ENCODE results near the gene PPP1R13B.
"Not testable (repeated sequence)": the region's sequence is repeated elsewhere in the genome, so short reads cannot be mapped to it uniquely, and the experiment has no call there.

The PPP1R13B gene

DNA sequence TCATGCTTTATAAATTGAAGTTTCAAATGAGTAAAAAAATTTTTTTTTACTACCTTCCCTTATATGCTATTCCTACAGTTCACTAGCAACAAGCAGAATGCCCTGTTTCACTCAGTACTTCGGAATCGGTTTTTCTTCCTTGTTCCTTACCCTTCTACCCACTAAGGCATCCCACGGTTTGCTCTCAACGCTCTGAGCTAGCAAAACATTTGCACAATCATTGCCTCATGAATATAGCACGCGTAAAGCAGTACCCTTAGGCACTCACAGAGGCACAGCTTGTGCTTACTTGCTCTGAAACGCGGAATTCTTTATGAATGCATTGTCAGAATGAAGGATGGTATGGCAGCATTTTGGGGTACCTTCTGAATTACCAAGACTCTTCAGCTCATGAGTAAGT, 45.0 kb downstream of the PPP1R13B start:
- DNase-seq (ENCODE audit: low spot score): no peak
- TF ChIP-seq, protein P1, sequence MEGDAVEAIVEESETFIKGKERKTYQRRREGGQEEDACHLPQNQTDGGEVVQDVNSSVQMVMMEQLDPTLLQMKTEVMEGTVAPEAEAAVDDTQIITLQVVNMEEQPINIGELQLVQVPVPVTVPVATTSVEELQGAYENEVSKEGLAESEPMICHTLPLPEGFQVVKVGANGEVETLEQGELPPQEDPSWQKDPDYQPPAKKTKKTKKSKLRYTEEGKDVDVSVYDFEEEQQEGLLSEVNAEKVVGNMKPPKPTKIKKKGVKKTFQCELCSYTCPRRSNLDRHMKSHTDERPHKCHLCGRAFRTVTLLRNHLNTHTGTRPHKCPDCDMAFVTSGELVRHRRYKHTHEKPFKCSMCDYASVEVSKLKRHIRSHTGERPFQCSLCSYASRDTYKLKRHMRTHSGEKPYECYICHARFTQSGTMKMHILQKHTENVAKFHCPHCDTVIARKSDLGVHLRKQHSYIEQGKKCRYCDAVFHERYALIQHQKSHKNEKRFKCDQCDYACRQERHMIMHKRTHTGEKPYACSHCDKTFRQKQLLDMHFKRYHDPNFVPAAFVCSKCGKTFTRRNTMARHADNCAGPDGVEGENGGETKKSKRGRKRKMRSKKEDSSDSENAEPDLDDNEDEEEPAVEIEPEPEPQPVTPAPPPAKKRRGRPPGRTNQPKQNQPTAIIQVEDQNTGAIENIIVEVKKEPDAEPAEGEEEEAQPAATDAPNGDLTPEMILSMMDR (IDR thresholded peaks at IDR 0.05; ENCODE audit: extremely low read depth, insufficient read depth, missing control alignments): no peak
- in situ Hi-C loops (cut with MboI; ENCODE audit: low pct_unique_long_range_greater_than_20kb, low sequenced_read_pairs, unreplicated experiment): loop anchor here (10.0 kb wide), 1 partner anchor 112 kb away; no protein-coding TSS in a partner anchor

DNA sequence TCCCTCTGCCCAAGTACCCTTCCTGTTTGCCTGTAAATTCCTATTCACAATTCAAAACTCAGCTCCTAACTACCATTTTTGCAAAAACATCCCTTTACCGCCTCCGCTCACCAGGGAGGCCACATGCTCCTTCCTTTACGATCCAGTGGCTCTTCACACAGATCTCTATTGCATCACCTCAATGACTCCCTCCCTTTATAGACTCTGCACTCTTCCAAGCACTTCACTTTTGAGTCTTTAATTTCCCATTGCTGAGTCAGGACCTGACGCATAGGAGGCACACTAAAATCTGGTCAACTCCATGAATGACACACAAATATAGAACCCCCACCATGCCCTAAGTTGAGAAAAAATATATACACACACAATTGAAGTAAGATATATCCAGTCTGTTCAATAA, 45.9 kb downstream of the PPP1R13B start:
- TF ChIP-seq, protein P1 (IDR thresholded peaks at IDR 0.05; ENCODE audit: extremely low read depth, insufficient read depth, missing control alignments): no peak
- in situ Hi-C loops (cut with MboI; ENCODE audit: low pct_unique_long_range_greater_than_20kb, low sequenced_read_pairs, unreplicated experiment): loop anchor here (10.0 kb wide), 1 partner anchor 113 kb away; no protein-coding TSS in a partner anchor
- no peak for DNase-seq (ENCODE audit: low spot score)

DNA sequence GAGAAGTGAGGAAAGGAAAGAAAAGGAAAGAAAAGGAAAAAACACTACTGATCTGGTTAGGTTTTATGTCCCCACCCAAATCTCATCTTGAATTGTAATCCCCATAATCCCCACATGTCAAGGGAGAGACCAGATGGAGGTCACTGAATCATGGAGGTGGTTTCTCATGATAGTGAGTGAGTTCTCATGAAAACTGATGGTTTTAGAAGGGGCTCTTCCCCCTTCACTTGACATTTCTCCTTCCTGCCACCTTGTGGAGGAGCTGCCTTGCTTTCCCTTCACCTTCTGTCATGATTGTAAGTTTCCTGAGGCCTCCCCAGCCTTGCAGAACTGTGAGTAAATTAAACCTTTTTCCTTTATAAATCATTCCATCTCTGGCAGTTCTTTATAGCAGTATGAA, 54.2 kb downstream of the PPP1R13B start:
- DNase-seq (ENCODE audit: low spot score); in situ Hi-C loops (cut with MboI; ENCODE audit: low pct_unique_long_range_greater_than_20kb, low sequenced_read_pairs, unreplicated experiment): not testable (repeated sequence)
- TF ChIP-seq, protein P1 (IDR thresholded peaks at IDR 0.05; ENCODE audit: extremely low read depth, insufficient read depth, missing control alignments): peak; percentile 30

DNA sequence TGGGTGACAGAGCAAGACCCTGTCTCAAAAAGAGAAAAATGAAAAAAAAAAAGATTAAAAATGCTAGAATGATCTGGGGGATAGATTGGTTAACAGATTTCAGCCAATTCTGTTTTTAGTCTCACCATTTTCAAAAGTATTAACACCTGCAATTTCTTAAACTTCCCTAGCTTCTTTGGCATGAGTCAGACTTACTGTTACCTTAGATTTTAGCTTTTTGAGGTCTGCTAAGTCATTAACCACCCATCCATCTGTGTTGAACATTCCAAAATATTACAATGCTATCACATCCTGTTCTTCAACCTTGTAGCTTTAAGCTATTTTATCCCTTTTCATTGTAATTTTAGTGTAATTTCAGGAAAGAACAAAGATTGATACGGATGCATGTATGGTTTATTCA, 59.3 kb downstream of the PPP1R13B start:
- in situ Hi-C loops (cut with MboI; ENCODE audit: low pct_unique_long_range_greater_than_20kb, low sequenced_read_pairs, unreplicated experiment): no loop called here
- TF ChIP-seq, protein P1 (IDR thresholded peaks at IDR 0.05; ENCODE audit: extremely low read depth, insufficient read depth, missing control alignments): no peak
- DNase-seq (ENCODE audit: low spot score): no peak

DNA sequence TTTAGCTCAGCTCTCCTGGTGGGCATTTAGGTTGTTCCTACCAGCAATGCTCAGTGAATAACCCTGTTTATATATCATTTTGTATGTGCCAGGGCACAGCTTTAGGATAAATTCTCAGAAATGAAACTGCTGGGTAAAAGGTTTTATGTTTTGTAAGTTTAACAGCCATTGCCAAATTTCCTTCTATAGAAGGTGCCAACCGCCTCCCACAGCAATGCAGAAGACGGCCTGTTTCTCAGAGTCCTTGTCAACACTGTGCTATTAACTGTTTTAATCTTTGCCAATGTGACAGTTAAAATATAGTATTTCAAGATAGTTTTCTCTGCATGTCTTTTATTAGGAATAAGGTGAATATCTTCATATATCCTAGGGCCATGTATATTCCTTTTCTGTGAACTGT, 65.0 kb downstream of the PPP1R13B start:
- in situ Hi-C loops (cut with MboI; ENCODE audit: low pct_unique_long_range_greater_than_20kb, low sequenced_read_pairs, unreplicated experiment): no loop called here
- TF ChIP-seq, protein P1 (IDR thresholded peaks at IDR 0.05; ENCODE audit: extremely low read depth, insufficient read depth, missing control alignments): no peak
- DNase-seq (ENCODE audit: low spot score): no peak

DNA sequence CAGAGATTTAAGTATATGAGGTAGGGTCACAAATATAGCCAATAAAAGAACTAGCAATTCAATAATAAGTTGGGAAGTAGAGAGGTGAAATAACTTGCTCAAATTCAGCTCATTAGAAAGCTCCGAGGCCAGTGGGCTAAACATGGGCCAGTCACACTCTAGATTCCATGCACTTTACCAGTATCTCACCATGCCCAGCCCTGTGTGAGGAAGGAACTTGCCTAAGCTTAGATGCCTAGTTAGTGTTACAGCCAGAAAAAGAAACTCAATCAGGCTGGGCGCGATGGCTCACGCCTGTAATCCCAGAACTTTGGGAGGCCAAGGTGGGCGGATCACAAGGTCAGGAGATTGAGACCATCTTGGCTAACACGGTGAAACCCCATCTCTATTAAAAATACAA, 71.1 kb downstream of the PPP1R13B start:
- DNase-seq (ENCODE audit: low spot score); in situ Hi-C loops (cut with MboI; ENCODE audit: low pct_unique_long_range_greater_than_20kb, low sequenced_read_pairs, unreplicated experiment): not testable (repeated sequence)

DNA sequence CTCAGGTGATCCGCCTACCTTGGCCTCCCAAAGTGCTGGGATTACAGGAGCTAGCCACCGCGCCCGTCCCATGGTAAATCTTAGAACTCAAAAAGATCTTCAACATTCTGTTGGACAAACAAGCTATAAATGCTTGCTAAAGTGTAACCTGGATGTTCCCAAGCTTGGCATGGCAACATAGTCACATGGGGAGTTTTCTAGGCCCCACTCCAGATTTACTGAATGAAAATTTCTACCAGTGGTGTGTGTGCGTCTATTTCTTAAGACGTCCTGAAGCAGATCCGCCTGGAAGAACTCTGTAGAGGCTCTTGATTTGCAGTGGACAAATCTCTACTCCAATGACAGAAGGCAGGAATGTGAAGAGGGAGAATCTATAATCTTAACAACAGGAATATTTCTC, 71.9 kb downstream of the PPP1R13B start:
- TF ChIP-seq, protein P1 (IDR thresholded peaks at IDR 0.05; ENCODE audit: extremely low read depth, insufficient read depth, missing control alignments): no peak
- DNase-seq (ENCODE audit: low spot score): no peak
- in situ Hi-C loops (cut with MboI; ENCODE audit: low pct_unique_long_range_greater_than_20kb, low sequenced_read_pairs, unreplicated experiment): no loop called here
